HG02571 (cell line): ENCODE measurements around the gene CYP2A6.
"Not testable (repeated sequence)": the region's sequence is repeated elsewhere in the genome, so short reads cannot be mapped to it uniquely, and the experiment has no call there.

ENCODE experiments used
- ATAC-seq: cut with Tn5 transposase; IDR thresholded peaks from one replicate; pipeline ENCODE4 v1.9.1; 2021; ENCODE audit warnings: mild to moderate bottlenecking, moderate library complexity; ENCODE audit not compliant: unreplicated experiment

The CYP2A6 gene

GRCh38 chr19:40850277-40850676, at the start of gene CYP2A6:
CYP2A6 (minus strand) TSS chr19:40850447; CDS start chr19:40850426, 21 bp downstream.
- not testable (repeated sequence) for ATAC-seq

- not testable (repeated sequence) for ATAC-seq
These were observed 49.7 kb upstream of the CYP2A6 start for GRCh38 chr19:40899964-40900363.

GRCh38 chr19:40896843-40897789, 46.9 kb upstream of the CYP2A6 start:
- ATAC-seq = not testable (repeated sequence)

GRCh38 chr19:40896418-40896796, 46.2 kb upstream of the CYP2A6 start:
- no peak for ATAC-seq

- no peak for ATAC-seq
These were observed 42.9 kb upstream of the CYP2A6 start for GRCh38 chr19:40893112-40893511.

- no peak for ATAC-seq
These were observed 39.1 kb upstream of the CYP2A6 start for GRCh38 chr19:40889366-40889765.

GRCh38 chr19:40888191-40888590, 37.9 kb upstream of the CYP2A6 start:
- no peak for ATAC-seq

- ATAC-seq = not testable (repeated sequence)
These were observed 34.1 kb upstream of the CYP2A6 start for GRCh38 chr19:40884187-40884931.

- not testable (repeated sequence) for ATAC-seq
These were observed 31.8 kb upstream of the CYP2A6 start, which contains the start of gene CYP2A7 for GRCh38 chr19:40882062-40882461. CYP2A7 (minus strand) TSS chr19:40882231; CDS start chr19:40882210, 21 bp downstream.

- not testable (repeated sequence) for ATAC-seq
These were observed 29.1 kb upstream of the CYP2A6 start for GRCh38 chr19:40879349-40879748.

GRCh38 chr19:40875526-40875951, 25.3 kb upstream of the CYP2A6 start:
- ATAC-seq = not testable (repeated sequence)

- ATAC-seq = not testable (repeated sequence)
These were observed 24.6 kb upstream of the CYP2A6 start for GRCh38 chr19:40874874-40875273.

- not testable (repeated sequence) for ATAC-seq
These were observed 23.6 kb upstream of the CYP2A6 start for GRCh38 chr19:40873873-40874272.

GRCh38 chr19:40872209-40872608, 22.0 kb upstream of the CYP2A6 start:
- ATAC-seq = no peak

- ATAC-seq = no peak
These were observed 17.5 kb upstream of the CYP2A6 start for GRCh38 chr19:40867701-40868100.

- ATAC-seq = not testable (repeated sequence)
These were observed 14.7 kb upstream of the CYP2A6 start for GRCh38 chr19:40864739-40865496.

- ATAC-seq = no peak
These were observed 12.5 kb upstream of the CYP2A6 start for GRCh38 chr19:40862785-40863184.

GRCh38 chr19:40862333-40862732, 12.1 kb upstream of the CYP2A6 start:
- ATAC-seq = no peak

- no peak for ATAC-seq
These were observed 7.9 kb upstream of the CYP2A6 start for GRCh38 chr19:40858109-40858508.

GRCh38 chr19:40852467-40853152, 2.4 kb upstream of the CYP2A6 start:
- ATAC-seq = not testable (repeated sequence)
